HK-2 (cell line): ENCODE data around the gene CFAP61.

Experiments used
- DNase-seq: peaks from one replicate; pipeline ENCODE4 v3.0.0-alpha.2; 2018; ENCODE audit not compliant: unreplicated experiment

Gene CFAP61

GRCh38 chr20:20395087-20395486 is 342.8 kb downstream of the CFAP61 start:
- no peak for DNase-seq

- DNase-seq, result no peak
These were observed 343.7 kb downstream of the CFAP61 start for GRCh38 chr20:20395903-20396568.

- DNase-seq, result no peak
These were observed 344.5 kb downstream of the CFAP61 start for GRCh38 chr20:20396794-20397193.

GRCh38 chr20:20398123-20398522 is 345.8 kb downstream of the CFAP61 start:
- no peak for DNase-seq

- no peak for DNase-seq
These were observed 347.5 kb downstream of the CFAP61 start for GRCh38 chr20:20399531-20400500.

GRCh38 chr20:20401991-20402390 is 349.7 kb downstream of the CFAP61 start:
- DNase-seq, result no peak

- DNase-seq, result no peak
These were observed 352.3 kb downstream of the CFAP61 start for GRCh38 chr20:20404633-20405032.

GRCh38 chr20:20405623-20406022 is 353.3 kb downstream of the CFAP61 start:
- no peak for DNase-seq

- DNase-seq, result no peak
These were observed 354.0 kb downstream of the CFAP61 start for GRCh38 chr20:20406306-20406705.

- no peak for DNase-seq
These were observed 355.8 kb downstream of the CFAP61 start for GRCh38 chr20:20407891-20408805.

GRCh38 chr20:20409331-20409730 is 357.0 kb downstream of the CFAP61 start:
- DNase-seq, result no peak
